Measurements from ENCODE around the gene NOP9.

GRCh38 chr14:24286996-24287395 is 12.7 kb upstream of the NOP9 start:
- no peak for TF ChIP-seq PATZ1 (CRISPR knock-in tag; IDR thresholded peaks at IDR 0.05; ENCODE audit: borderline replicate concordance)
- no peak for TF ChIP-seq ZC3H10 (CRISPR knock-in tag; IDR thresholded peaks at IDR 0.05)
- TF ChIP-seq TCF4 (CRISPR knock-in tag; IDR thresholded peaks at IDR 0.05; ENCODE audit: borderline replicate concordance) = no peak
- no peak for TF ChIP-seq ISL1 (CRISPR knock-in tag; IDR thresholded peaks at IDR 0.05)
- TF ChIP-seq ZNF8 (CRISPR knock-in tag; IDR thresholded peaks at IDR 0.05) = no peak
- no peak for TF ChIP-seq BACH2 (CRISPR knock-in tag; IDR thresholded peaks at IDR 0.05; ENCODE audit: borderline replicate concordance)
- TF ChIP-seq ARNTL (CRISPR knock-in tag; IDR thresholded peaks at IDR 0.05; ENCODE audit: borderline replicate concordance, low read depth) = no peak
- TF ChIP-seq CSRNP3 (CRISPR knock-in tag; IDR thresholded peaks at IDR 0.05) = no peak
- TF ChIP-seq POU6F1 (CRISPR knock-in tag; IDR thresholded peaks at IDR 0.05; ENCODE audit: borderline replicate concordance, low read depth) = no peak
- no peak for TF ChIP-seq SNAI2 (CRISPR knock-in tag; IDR thresholded peaks at IDR 0.05)

Data from SK-N-SH treated with all-trans-retinoic acid at 6 μM for 48 hours (cell line).